Measurements from ENCODE around the gene BPIFA2.

DNA sequence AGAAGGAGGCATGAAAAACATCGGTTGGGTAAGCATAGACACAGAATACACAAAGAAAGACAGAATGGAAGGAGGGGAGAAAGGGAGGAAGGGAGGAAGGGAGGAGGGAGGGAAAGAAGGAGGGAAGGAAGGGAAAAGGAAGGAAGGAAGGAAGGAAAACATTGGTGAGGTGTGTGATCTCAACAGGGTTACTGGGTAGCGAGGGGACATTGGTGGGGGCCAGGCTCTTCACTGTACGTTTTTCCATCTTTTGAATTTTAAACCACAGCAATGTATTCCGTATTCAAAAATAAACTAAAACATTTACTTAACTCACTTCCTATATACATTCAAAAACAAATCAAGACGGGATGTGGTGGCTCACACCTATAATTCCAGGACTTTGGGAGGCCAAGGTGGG, 20.7 kb upstream of the BPIFA2 start:
- TF ChIP-seq, protein P1, sequence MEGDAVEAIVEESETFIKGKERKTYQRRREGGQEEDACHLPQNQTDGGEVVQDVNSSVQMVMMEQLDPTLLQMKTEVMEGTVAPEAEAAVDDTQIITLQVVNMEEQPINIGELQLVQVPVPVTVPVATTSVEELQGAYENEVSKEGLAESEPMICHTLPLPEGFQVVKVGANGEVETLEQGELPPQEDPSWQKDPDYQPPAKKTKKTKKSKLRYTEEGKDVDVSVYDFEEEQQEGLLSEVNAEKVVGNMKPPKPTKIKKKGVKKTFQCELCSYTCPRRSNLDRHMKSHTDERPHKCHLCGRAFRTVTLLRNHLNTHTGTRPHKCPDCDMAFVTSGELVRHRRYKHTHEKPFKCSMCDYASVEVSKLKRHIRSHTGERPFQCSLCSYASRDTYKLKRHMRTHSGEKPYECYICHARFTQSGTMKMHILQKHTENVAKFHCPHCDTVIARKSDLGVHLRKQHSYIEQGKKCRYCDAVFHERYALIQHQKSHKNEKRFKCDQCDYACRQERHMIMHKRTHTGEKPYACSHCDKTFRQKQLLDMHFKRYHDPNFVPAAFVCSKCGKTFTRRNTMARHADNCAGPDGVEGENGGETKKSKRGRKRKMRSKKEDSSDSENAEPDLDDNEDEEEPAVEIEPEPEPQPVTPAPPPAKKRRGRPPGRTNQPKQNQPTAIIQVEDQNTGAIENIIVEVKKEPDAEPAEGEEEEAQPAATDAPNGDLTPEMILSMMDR (IDR thresholded peaks at IDR 0.05) = no peak
- TF ChIP-seq POLR2A (IDR thresholded peaks at IDR 0.05) = no peak
- no peak for TF ChIP-seq POLR2AphosphoS5 (IDR thresholded peaks at IDR 0.05)
- TF ChIP-seq EP300 (IDR thresholded peaks at IDR 0.05) = no peak

All from upper lobe of left lung (tissue), 4 donors.